IMR-90 (cell line): ENCODE data around the gene KPNA1. TPM values are rescaled to one million over a fixed set of nuclear protein-coding genes. Genes with fewer than 3 reads are reported as not detected.
"Not testable (repeated sequence)": the region's sequence is repeated elsewhere in the genome, so short reads cannot be mapped to it uniquely, and the experiment has no call there.

ENCODE experiments used
- ATAC-seq: fragments of 200-7000 bp; cut with Tn5 transposase; 2 replicates; pipeline ENCODE4 v1.9.1; 2020; ENCODE audit warnings: low read depth, mild to moderate bottlenecking, moderate library complexity
- BruUV-seq: library from RNA; stranded (reverse); fragments of 400-500 nt; replicated peaks from 2 replicates; lab custom pipeline; 2021; lab: Mats Ljungman, UMichigan
- CTCF ChIA-PET: fragments of 300-600 bp; formaldehyde crosslinking; extraction: SDS; loops from one replicate; lab custom pipeline; 2021; ENCODE audit warnings: antibody characterized with exemption; lab: Yijun Ruan, JAX
- POLR2A ChIA-PET: fragments of 300-600 bp; sonication (Branson Sonifier 250); formaldehyde crosslinking; loops from one replicate; lab custom pipeline; 2022; ENCODE audit warnings: antibody characterized with exemption; ENCODE audit not compliant: unreplicated experiment; lab: Charles Lee
- DNase-seq: peaks from one replicate; pipeline ENCODE4 v3.0.0; 2013
- H2AFZ ChIP-seq: replicated peaks from 2 replicates; pipeline ENCODE3; 2013; ENCODE audit warnings: low read length, mild to moderate bottlenecking; ENCODE audit not compliant: poor library complexity
- H2AK5ac ChIP-seq: 2 replicates; pipeline ENCODE4 v1.6.1; 2013; ENCODE audit warnings: low read depth, low read length, inconsistent platforms
- H2AK9ac ChIP-seq: replicated peaks from 2 replicates; pipeline ENCODE3; 2013; ENCODE audit warnings: mild to moderate bottlenecking, low read depth, low read length, moderate library complexity; ENCODE audit not compliant: poor library complexity
- H2BK120ac ChIP-seq: 2 replicates; pipeline ENCODE4 v1.6.1; 2013; ENCODE audit warnings: low read depth, low read length, inconsistent platforms
- H2BK15ac ChIP-seq: 3 replicates; pipeline ENCODE4 v1.6.1; 2013; ENCODE audit warnings: low read depth, low read length, inconsistent platforms
- H2BK20ac ChIP-seq: 2 replicates; pipeline ENCODE4 v1.6.1; 2013; ENCODE audit warnings: low read depth, mild to moderate bottlenecking, inconsistent platforms, low read length, moderate library complexity
- H2BK5ac ChIP-seq: 2 replicates; pipeline ENCODE4 v1.6.1; 2013; ENCODE audit warnings: mild to moderate bottlenecking, low read depth, low read length, inconsistent platforms; ENCODE audit not compliant: poor library complexity, severe bottlenecking
- H3K14ac ChIP-seq: replicated peaks from 2 replicates; pipeline ENCODE4 v1.6.1; 2013; ENCODE audit warnings: low read depth, low read length, inconsistent platforms
- H3K18ac ChIP-seq: 2 replicates; pipeline ENCODE4 v1.6.1; 2013; ENCODE audit warnings: low read depth, low read length, control low read depth
- H3K23ac ChIP-seq: 2 replicates; pipeline ENCODE4 v1.6.1; 2013; ENCODE audit warnings: low read depth, low read length, inconsistent platforms
- H3K27ac ChIP-seq: 2 replicates; pipeline ENCODE4 v1.5.1; 2013; ENCODE audit warnings: mild to moderate bottlenecking, control low read depth, low read length; ENCODE audit not compliant: insufficient read depth
- H3K27me3 ChIP-seq: 2 replicates; pipeline ENCODE4 v1.6.1; 2013; ENCODE audit warnings: low read length; ENCODE audit not compliant: control insufficient read depth, insufficient read depth
- H3K36me3 ChIP-seq: 2 replicates; pipeline ENCODE4 v1.6.1; 2013; ENCODE audit warnings: low read length, mixed read lengths; ENCODE audit not compliant: control insufficient read depth, insufficient read depth
- H3K4ac ChIP-seq: 2 replicates; pipeline ENCODE4 v1.6.1; 2013; ENCODE audit warnings: low read depth, low read length, inconsistent platforms
- H3K4me1 ChIP-seq: 2 replicates; pipeline ENCODE4 v1.6.1; 2013; ENCODE audit warnings: low read length, mixed read lengths; ENCODE audit not compliant: control insufficient read depth, insufficient read depth
- H3K4me2 ChIP-seq: 2 replicates; pipeline ENCODE4 v1.6.1; 2013; ENCODE audit warnings: low read depth, mild to moderate bottlenecking, control low read depth, low read length, moderate library complexity
- H3K4me3 ChIP-seq: 2 replicates; pipeline ENCODE4 v1.5.1; 2013; ENCODE audit warnings: low read depth, mild to moderate bottlenecking, control low read depth, low read length, moderate library complexity; ENCODE audit not compliant: insufficient read depth
- H3K56ac ChIP-seq: 2 replicates; pipeline ENCODE4 v1.6.1; 2013; ENCODE audit warnings: low read length, inconsistent platforms; ENCODE audit not compliant: insufficient read depth; ENCODE audit errors: extremely low read depth
- H3K79me1 ChIP-seq, 2 experiments: 2 replicates each; pipeline ENCODE4 v1.6.1; 2013; ENCODE audit warnings: low read length in 2 of 2, inconsistent platforms in 1 of 2, low read depth in 1 of 2
- H3K9ac ChIP-seq: 2 replicates; pipeline ENCODE4 v1.6.1; 2013; ENCODE audit warnings: low read depth, low read length, control low read depth
- H3K9me1 ChIP-seq: 2 replicates; pipeline ENCODE4 v1.6.1; 2013; ENCODE audit warnings: low read length, inconsistent platforms; ENCODE audit not compliant: insufficient read depth
- H3K9me3 ChIP-seq: 2 replicates; pipeline ENCODE4 v1.6.1; 2013; ENCODE audit warnings: low read length; ENCODE audit not compliant: control insufficient read depth, insufficient read depth
- H4K20me1 ChIP-seq: 2 replicates; pipeline ENCODE4 v1.6.1; 2013; ENCODE audit warnings: low read length, inconsistent platforms; ENCODE audit not compliant: insufficient read depth
- H4K5ac ChIP-seq: 2 replicates; pipeline ENCODE4 v1.6.1; 2013; ENCODE audit warnings: mild to moderate bottlenecking, low read depth, low read length, control low read depth
- H4K8ac ChIP-seq, 2 experiments: 2 replicates each; pipeline ENCODE4 v1.6.1; 2013; ENCODE audit warnings: low read depth in 2 of 2, low read length in 2 of 2, control low read depth in 1 of 2, inconsistent platforms in 1 of 2
- H4K91ac ChIP-seq: 2 replicates; pipeline ENCODE4 v1.6.1; 2013; ENCODE audit warnings: low read depth, low read length, inconsistent platforms; ENCODE audit not compliant: insufficient read depth
- WGBS, 2 experiments: methylation state at CpG; one replicate each; pipeline versions ENCODE4 v1.1.5 to v1.1.7; 2013; ENCODE audit warnings: missing lambda C conversion rate in 2 of 2; ENCODE audit not compliant: insufficient read length in 1 of 2; ENCODE audit errors: extremely low coverage in 2 of 2; 5-methylcytosine and 5-hydroxymethylcytosine counted together
- dilution Hi-C: fragments of 300-500 bp; cut with HindIII; formaldehyde crosslinking; loops from one replicate; pipeline ENCODE4 v1.14.3; 2018; ENCODE audit warnings: low sequenced_read_pairs; ENCODE audit not compliant: unreplicated experiment
- in situ Hi-C: fragments of 300-500 bp; cut with MboI; formaldehyde crosslinking; loops from 3 replicates; pipeline ENCODE4 v1.14.3; 2019; ENCODE audit warnings: low sequenced_read_pairs, inconsistent platforms, mixed read lengths
- intact Hi-C: fragments of 100-400 bp; cut with micrococcal nuclease; formaldehyde crosslinking; loops from 2 replicates; pipeline ENCODE4 v1.10.0; 2022
- polyA plus RNA-seq, 3 experiments: library from polyadenylated mRNA; depleted of rRNA; stranded (reverse); fragments of >200 nt; gene quantifications; 2 replicates each; pipeline ENCODE4 v1.2.3, GENCODE V29; 2012; ENCODE audit warnings: low replicate concordance in 1 of 3
- total RNA-seq: library from RNA; depleted of rRNA; stranded (reverse); fragments of >200 nt; gene quantifications from 2 replicates; pipeline ENCODE4 v1.2.3, GENCODE V29; 2012

Gene KPNA1
- total and polyA plus RNA-seq, 2 of the 4 experiments (the other 2 are of a cell fraction), result 30.6 to 112 TPM

GRCh38 chr3:122443762-122444490, 70.8 kb downstream of the KPNA1 start:
- H2AK9ac ChIP-seq, H2AFZ ChIP-seq, H3K4me1 ChIP-seq, H2BK5ac ChIP-seq, H3K9me3 ChIP-seq, H3K4me2 ChIP-seq, H3K9ac ChIP-seq, H4K8ac ChIP-seq, H4K91ac ChIP-seq, H3K23ac ChIP-seq, DNase-seq, H3K4ac ChIP-seq, dilution Hi-C loops, H3K4me3 ChIP-seq, H2BK120ac ChIP-seq, H2BK20ac ChIP-seq, H3K27ac ChIP-seq, intact Hi-C loops, ATAC-seq, POLR2A ChIA-PET, H2AK5ac ChIP-seq, H3K9me1 ChIP-seq, H4K5ac ChIP-seq, in situ Hi-C loops, H3K27me3 ChIP-seq, H3K14ac ChIP-seq, H2BK15ac ChIP-seq, BruUV-seq, H3K56ac ChIP-seq, H3K18ac ChIP-seq, H4K20me1 ChIP-seq: not testable (repeated sequence)
- 94% methylated on average over 3 of the region's 11 CpGs; no CpG with 5 or more reads in 1 of the 2 experiments for WGBS, 2 experiments
- H3K79me1 ChIP-seq, result peaks cover 4 to 11% of the 10 kb centered on the region in 2 experiments; a peak in 3 of 4 replicates
- CTCF ChIA-PET, result interaction anchor here (0.6 kb wide), 1 partner anchor 16 kb away, joined by 3 read pairs; no protein-coding TSS in a partner anchor
- peaks cover 34% of the 10 kb centered on the region for H3K36me3 ChIP-seq
